CD4-positive, CD25-positive, alpha-beta regulatory T cell (primary cell): ENCODE results near the gene IKBKE. TPM values are rescaled to one million over a fixed set of nuclear protein-coding genes. Genes with fewer than 3 reads are reported as not detected.

Experiments used
- ATAC-seq, 2 donors: fragments of 150-1000 bp; cut with Tn5 transposase; one replicate each; pipeline ENCODE4 v1.10.0; 2021; ENCODE audit warnings: low read depth in 2 of 2, moderate number of reproducible peaks in 2 of 2, moderate library complexity in 1 of 2
- DNase-seq, 3 donors: peaks; one replicate each; pipeline versions ENCODE4 v3.0.0 to v3.0.0-alpha.2; 2012 to 2022; ENCODE audit warnings: mixed read lengths in 1 of 3
- H3K27ac ChIP-seq: one replicate; pipeline ENCODE4 v1.7.0; 2013; ENCODE audit warnings: mild to moderate bottlenecking, low read length; ENCODE audit not compliant: insufficient read depth, poor library complexity, severe bottlenecking
- H3K27me3 ChIP-seq: one replicate; pipeline ENCODE4 v1.7.0; 2013; ENCODE audit warnings: low read length; ENCODE audit not compliant: control insufficient read depth, insufficient read depth
- H3K36me3 ChIP-seq: one replicate; pipeline ENCODE4 v1.7.0; 2013; ENCODE audit warnings: mild to moderate bottlenecking, low read length, moderate library complexity; ENCODE audit not compliant: control insufficient read depth, insufficient read depth
- H3K4me1 ChIP-seq: 2 replicates; pipeline ENCODE4 v1.7.0; 2013; ENCODE audit warnings: mild to moderate bottlenecking, low read length; ENCODE audit not compliant: insufficient read depth, control insufficient read depth, poor library complexity, severe bottlenecking
- H3K4me3 ChIP-seq: one replicate; pipeline ENCODE4 v1.7.0; 2013; ENCODE audit warnings: low read depth, mild to moderate bottlenecking, low read length, moderate library complexity
- H3K9me3 ChIP-seq, 2 experiments: 1 replicate in 1 of 2; 2 replicates in 1 of 2; pipeline ENCODE4 v1.7.0; 2013; ENCODE audit warnings: low read length in 2 of 2, mild to moderate bottlenecking in 1 of 2, moderate library complexity in 1 of 2; ENCODE audit not compliant: control insufficient read depth in 2 of 2
- H3K27ac Mint-ChIP-seq, 3 donors: one replicate each; pipeline ENCODE4 v1.8.0; 2020 to 2022; ENCODE audit warnings: mild to moderate bottlenecking in 3 of 3, mixed read lengths in 3 of 3, moderate library complexity in 2 of 3
- H3K27me3 Mint-ChIP-seq: one replicate; pipeline ENCODE4 v1.8.0; 2022; ENCODE audit warnings: mild to moderate bottlenecking, mixed read lengths
- H3K36me3 Mint-ChIP-seq: one replicate; pipeline ENCODE4 v1.8.0; 2020; ENCODE audit warnings: mixed read lengths
- H3K4me1 Mint-ChIP-seq, 4 donors: one replicate each; pipeline ENCODE4 v1.8.0; 2020 to 2022; ENCODE audit warnings: mixed read lengths in 4 of 4, mild to moderate bottlenecking in 1 of 4
- H3K4me3 Mint-ChIP-seq, 4 donors: one replicate each; pipeline ENCODE4 v1.8.0; 2020 to 2022; ENCODE audit warnings: mild to moderate bottlenecking in 4 of 4, mixed read lengths in 4 of 4, moderate library complexity in 3 of 4
- H3K9me3 Mint-ChIP-seq, 7 donors: one replicate each; pipeline ENCODE4 v1.8.0; 2020 to 2022; ENCODE audit warnings: mixed read lengths in 7 of 7, mild to moderate bottlenecking in 3 of 7, moderate library complexity in 2 of 7
- polyA plus RNA-seq, 4 donors: library from polyadenylated mRNA; unstranded; fragments of 300-500 nt; fragmentation: Illumina TruSeq; gene quantifications; one replicate each; pipeline ENCODE4 v1.2.3, GENCODE V29; 2021
- total RNA-seq: library from RNA; stranded (reverse); gene quantifications from one replicate; pipeline ENCODE4 v1.2.3, GENCODE V29; 2022

The IKBKE gene
- total RNA-seq (78.3 TPM), polyA plus RNA-seq (10 to 100 TPM; 55.3 to 87.4 (median 68.3) TPM)

DNA sequence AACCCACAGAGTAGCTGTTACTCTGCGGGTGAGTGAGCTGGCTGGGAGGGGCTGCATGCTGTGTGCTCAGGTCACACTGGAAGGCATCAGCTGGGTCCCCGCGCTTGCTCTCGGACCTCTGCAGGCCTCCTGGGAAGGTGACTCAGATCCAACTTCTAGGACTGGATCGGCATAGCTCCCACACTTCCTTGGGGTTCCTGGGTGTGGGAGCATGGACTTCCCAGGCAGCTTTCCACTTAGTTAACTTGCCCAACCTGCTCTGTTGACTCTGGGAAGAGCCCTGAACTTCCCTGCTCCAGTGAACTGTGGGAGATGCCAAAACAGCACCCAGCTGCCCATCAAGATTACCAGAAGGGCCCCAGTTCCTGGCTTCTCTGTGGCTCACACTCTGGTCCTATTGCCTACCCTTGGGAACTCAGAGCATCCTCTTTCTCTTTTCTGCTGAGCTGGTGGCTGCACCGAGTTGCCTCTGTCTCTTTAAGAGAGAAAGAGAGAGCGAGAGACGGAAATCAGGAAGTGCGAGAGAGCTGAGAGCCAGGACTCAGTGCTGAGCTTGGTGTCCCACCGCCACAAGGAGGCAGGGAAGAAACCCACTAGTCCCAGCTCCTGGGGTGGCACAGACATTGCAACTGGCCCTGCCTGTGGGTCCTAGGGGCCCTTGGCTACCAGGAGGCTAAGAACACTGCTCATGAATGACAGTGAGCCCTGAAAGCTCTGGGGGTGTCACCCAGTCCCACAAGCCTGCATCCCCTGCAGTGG is at the start of gene IKBKE:
TSS of gene IKBKE (plus strand) at position 544 of the 759 bp plus-strand sequence. CDS start 2,752 bp downstream, outside the sequence.
- Mint-ChIP-seq H3K4me1 (peaks cover 18 to 88% (median 66%) of the 10 kb centered on the region in 4 donors), H3K36me3 (peaks cover 14% of the 10 kb centered on the region), H3K27me3 (no peaks in the 10 kb centered on the region), H3K27ac (peak within 1 kb of the TSS; percentile 96 to 97 (median 96)), H3K9me3 (no peaks in the 10 kb centered on the region), H3K4me3 (peak within 1 kb of the TSS; percentile 83 to 95 (median 90))
- H3K36me3 ChIP-seq, result peaks cover 20% of the 10 kb centered on the region
- peaks cover 85% of the 10 kb centered on the region for H3K4me1 ChIP-seq
- H3K9me3 ChIP-seq, result no peaks in the 10 kb centered on the region
- peak within 1 kb of the TSS; percentile 86 for H3K4me3 ChIP-seq
- peak; percentile 50 to 63 for ATAC-seq
- DNase-seq, result peak; percentile 38 to 80 (median 48)
- no peaks in the 10 kb centered on the region for H3K27me3 ChIP-seq
- H3K27ac ChIP-seq, result peak within 1 kb of the TSS; percentile 80

DNA sequence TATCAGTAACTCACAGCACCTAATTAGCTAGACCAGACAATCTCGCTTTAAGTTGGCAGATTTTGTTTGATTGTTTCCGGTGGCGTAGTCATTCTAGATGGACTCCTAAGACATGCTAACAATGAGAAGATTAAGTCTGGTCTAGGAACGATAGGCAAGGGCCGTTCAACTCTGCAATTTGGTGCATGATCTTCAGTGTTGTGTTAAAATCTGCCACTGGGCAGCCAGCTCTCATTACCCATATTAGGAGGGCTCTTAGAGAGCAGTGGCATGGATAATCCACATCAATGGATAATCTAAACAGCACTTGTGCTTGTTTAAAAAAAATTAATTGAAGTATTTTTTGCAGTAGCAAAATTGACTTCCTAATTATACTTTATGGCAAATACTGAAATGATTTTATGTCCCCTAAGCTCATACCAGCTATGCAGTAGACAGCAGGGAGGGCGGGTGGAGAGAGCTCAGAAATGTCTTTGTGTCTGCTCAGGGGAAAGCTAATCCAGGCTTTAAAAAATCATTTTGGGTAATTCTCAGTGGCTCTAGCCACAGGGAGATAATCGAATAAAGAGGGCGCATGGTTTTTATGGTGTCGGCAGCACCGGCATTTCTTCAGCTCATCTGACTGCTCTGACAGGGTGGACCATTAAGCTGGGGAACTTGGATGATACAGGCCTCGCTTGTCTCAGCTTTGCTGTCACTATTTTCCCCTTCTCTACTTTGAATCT is 48.5 kb upstream of the IKBKE start:
- Histone ChIP-seq H3K27ac (no peak overlapping the region), H3K4me3 (no peak overlapping the region), H3K36me3 (peaks cover 53% of the 10 kb centered on the region), H3K4me1 (no peaks in the 10 kb centered on the region), H3K9me3 (no peaks in the 10 kb centered on the region), H3K27me3 (no peaks in the 10 kb centered on the region)
- peaks cover 52% of the 10 kb centered on the region for H3K36me3 Mint-ChIP-seq
- H3K27me3 Mint-ChIP-seq, result no peaks in the 10 kb centered on the region
- H3K9me3 Mint-ChIP-seq, result no peaks in the 10 kb centered on the region
- no peak overlapping the region for H3K27ac Mint-ChIP-seq
- no peaks in the 10 kb centered on the region for H3K4me1 Mint-ChIP-seq
- ATAC-seq (no peak), DNase-seq (no peak)
- no peak overlapping the region for H3K4me3 Mint-ChIP-seq

DNA sequence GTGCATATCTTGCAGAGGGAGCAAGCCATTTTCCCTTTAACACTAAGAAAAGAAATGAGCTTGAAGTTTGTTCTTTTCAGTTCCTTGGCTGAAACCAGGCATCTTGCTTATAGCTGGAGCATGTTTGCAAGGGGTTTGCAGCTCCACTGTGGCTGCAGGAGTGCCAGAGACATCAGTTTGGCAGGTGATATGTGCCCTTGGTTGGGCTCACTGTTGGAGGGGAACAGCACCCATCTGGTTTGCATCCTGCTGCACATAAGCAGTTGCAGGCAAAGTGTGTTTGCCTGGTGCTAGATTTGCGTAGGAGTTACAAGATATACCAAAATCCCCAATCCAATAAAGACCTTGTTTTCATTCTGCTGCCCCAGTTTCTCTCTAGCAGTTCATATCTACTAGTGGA is 47.8 kb upstream of the IKBKE start:
- Histone ChIP-seq H3K27ac (no peak overlapping the region), H3K9me3 (no peaks in the 10 kb centered on the region), H3K4me3 (no peak overlapping the region), H3K27me3 (no peaks in the 10 kb centered on the region), H3K36me3 (peaks cover 54% of the 10 kb centered on the region), H3K4me1 (no peaks in the 10 kb centered on the region)
- no peaks in the 10 kb centered on the region for H3K9me3 Mint-ChIP-seq
- H3K4me1 Mint-ChIP-seq, result no peaks in the 10 kb centered on the region
- H3K27ac Mint-ChIP-seq, result no peak overlapping the region
- peaks cover 50% of the 10 kb centered on the region for H3K36me3 Mint-ChIP-seq
- H3K4me3 Mint-ChIP-seq, result no peak overlapping the region
- H3K27me3 Mint-ChIP-seq, result no peaks in the 10 kb centered on the region
- DNase-seq, result no peak
- no peak for ATAC-seq

DNA sequence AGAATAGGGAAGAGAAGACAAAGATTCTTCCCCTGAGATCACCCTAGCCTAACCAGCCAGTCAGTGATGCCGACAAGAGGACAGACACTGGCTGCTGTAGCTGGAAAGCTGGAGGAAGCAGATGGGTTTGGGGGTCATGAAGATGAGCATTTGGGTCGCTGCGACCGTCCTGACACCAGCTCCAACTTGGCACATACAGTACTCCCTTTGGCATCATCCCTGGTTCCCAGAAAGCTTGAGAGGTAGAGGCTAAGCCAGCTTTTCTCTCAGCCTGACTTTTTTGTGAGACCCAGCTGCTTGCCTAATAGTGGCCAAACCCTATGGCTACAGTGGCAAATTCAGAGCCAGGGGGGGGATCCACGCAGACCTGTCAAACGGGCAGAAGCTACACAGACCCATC is 43.0 kb upstream of the IKBKE start:
- Histone ChIP-seq H3K4me3 (no peak overlapping the region), H3K27ac (no peak overlapping the region), H3K4me1 (peaks cover 5% of the 10 kb centered on the region), H3K27me3 (no peaks in the 10 kb centered on the region), H3K36me3 (peaks cover 33% of the 10 kb centered on the region), H3K9me3 (no peaks in the 10 kb centered on the region)
- Mint-ChIP-seq H3K27me3 (no peaks in the 10 kb centered on the region), H3K4me1 (peaks cover 1 to 6% (median 5%) of the 10 kb centered on the region in 4 donors), H3K27ac (no peak overlapping the region), H3K4me3 (no peak overlapping the region), H3K36me3 (peaks cover 46% of the 10 kb centered on the region), H3K9me3 (no peaks in the 10 kb centered on the region)
- DNase-seq (no peak), ATAC-seq (no peak)

DNA sequence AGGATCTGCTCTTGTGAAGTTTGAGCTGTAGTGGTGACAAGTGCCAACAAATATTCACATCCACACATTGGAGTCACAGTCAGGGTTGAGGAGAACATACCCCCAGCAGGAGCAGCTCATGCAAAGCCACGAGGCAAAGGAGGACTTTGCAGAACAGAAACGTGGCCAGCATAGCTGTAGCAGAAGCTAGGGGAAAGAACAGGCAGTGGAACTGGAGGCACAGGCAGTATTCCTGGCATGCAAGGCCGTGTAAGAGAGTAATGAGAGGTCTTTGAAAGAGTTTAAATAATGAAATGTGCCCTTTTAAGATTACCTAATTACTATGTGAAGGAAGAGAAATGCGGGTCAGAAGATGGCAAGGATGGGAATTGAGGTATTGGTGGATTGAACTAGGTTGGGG is 40.9 kb upstream of the IKBKE start:
- ATAC-seq, result no peak
- H3K9me3 ChIP-seq, result no peaks in the 10 kb centered on the region
- peaks cover 5% of the 10 kb centered on the region for H3K4me1 ChIP-seq
- Mint-ChIP-seq H3K36me3 (peaks cover 39% of the 10 kb centered on the region), H3K9me3 (peaks cover 0 to 1% (median 0%) of the 10 kb centered on the region in 7 donors), H3K4me3 (no peak overlapping the region), H3K27ac (no peak overlapping the region), H3K27me3 (no peaks in the 10 kb centered on the region), H3K4me1 (peaks cover 1 to 6% (median 5%) of the 10 kb centered on the region in 4 donors)
- H3K27me3 ChIP-seq, result no peaks in the 10 kb centered on the region
- no peak overlapping the region for H3K4me3 ChIP-seq
- no peak overlapping the region for H3K27ac ChIP-seq
- peaks cover 25% of the 10 kb centered on the region for H3K36me3 ChIP-seq
- DNase-seq, result no peak

DNA sequence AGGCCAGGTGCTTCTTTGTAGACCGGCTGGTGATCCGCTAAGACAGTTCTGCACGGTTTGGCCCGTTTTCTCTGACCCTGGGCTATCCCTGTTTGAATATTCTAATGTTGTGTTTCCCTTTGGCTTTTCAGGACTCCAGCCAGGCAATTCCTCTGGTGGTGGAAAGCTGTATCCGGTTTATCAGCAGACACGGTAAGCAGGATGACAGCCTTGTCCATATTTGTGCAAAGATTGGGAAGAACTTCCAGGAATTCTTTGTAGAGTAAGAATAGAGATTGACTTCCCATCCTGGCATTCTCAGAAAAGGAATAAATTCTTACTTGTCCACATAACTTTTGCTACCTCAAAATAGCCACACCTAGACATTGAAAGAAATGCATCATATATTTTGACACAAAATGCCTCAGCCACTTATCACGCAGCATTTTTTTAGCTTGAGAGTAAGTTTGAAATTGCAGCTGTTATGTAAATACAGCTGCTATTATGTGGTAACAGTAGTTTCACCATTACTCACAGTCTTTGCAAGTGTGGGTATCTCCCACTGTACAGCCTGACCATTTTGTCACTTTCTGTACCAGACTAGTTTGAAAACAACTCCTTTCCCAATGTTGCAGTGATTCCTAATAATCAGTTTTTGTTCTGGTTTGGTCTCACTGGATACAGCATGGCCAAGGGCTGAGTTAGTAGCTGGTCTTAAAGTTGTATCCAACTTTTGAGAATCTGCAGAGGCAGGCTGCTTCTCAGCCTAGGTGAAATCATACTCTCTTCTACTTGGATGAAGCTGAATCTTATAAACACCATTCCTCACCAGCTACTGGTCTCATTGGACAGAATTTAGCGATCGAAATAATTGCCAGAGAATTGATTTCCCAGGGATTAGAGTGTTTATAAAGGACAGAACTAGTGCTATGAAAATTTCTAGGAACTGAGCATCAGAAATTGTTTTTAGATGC is 40.0 kb upstream of the IKBKE start:
- peaks cover 5% of the 10 kb centered on the region for H3K4me1 ChIP-seq
- no peaks in the 10 kb centered on the region for H3K27me3 Mint-ChIP-seq
- H3K4me1 Mint-ChIP-seq, result peaks cover 1 to 6% (median 5%) of the 10 kb centered on the region in 4 donors
- H3K4me3 Mint-ChIP-seq, result no peak overlapping the region
- no peak overlapping the region for H3K27ac ChIP-seq
- no peak overlapping the region for H3K4me3 ChIP-seq
- H3K9me3 ChIP-seq, result no peaks in the 10 kb centered on the region
- peaks cover 40% of the 10 kb centered on the region for H3K36me3 Mint-ChIP-seq
- H3K36me3 ChIP-seq, result peaks cover 20% of the 10 kb centered on the region
- peaks cover 0 to 1% (median 0%) of the 10 kb centered on the region in 7 donors for H3K9me3 Mint-ChIP-seq
- ATAC-seq (no peak), DNase-seq (peak in 1 of 3 donors; percentile 55)
- H3K27ac Mint-ChIP-seq, result peak overlapping the region in 1 of 3 donors; percentile 12
- H3K27me3 ChIP-seq, result no peaks in the 10 kb centered on the region

DNA sequence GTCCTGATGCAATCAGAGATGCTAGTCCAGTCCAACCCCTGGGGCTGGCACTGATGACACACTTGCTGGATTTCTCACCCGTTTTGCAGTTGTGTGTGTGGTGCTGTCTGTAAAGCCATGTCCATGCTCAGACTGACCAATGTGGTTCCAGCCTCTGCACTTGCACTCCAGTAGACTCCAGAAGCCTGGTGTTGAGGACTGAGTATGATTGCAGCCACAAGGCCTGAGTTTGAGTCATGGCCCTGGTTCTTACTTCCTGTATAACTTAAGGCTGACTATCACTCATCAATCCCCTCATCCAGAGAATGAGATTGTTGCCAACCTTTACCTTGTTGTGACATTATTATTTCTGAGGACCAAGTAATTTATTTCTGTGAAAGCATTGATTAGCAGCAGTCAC is 34.8 kb upstream of the IKBKE start:
- ATAC-seq (no peak), DNase-seq (peak in 1 of 3 donors; percentile 6)
- Mint-ChIP-seq H3K27ac (no peak overlapping the region), H3K4me1 (no peaks in the 10 kb centered on the region), H3K36me3 (peaks cover 45% of the 10 kb centered on the region), H3K27me3 (no peaks in the 10 kb centered on the region), H3K9me3 (peaks cover 0 to 1% (median 0%) of the 10 kb centered on the region in 7 donors), H3K4me3 (no peak overlapping the region)
- Histone ChIP-seq H3K36me3 (peaks cover 45% of the 10 kb centered on the region), H3K4me1 (no peaks in the 10 kb centered on the region), H3K27ac (no peak overlapping the region), H3K27me3 (no peaks in the 10 kb centered on the region), H3K4me3 (no peak overlapping the region), H3K9me3 (no peaks in the 10 kb centered on the region)
